ENCODE measurements around the gene LFNG.

GRCh38 chr7:2483494-2483893, 36.1 kb upstream of the LFNG start:
- no peak for TF ChIP-seq POLR2A (IDR thresholded peaks at IDR 0.05)
- no peak for TF ChIP-seq CTCF (IDR thresholded peaks at IDR 0.05)
